Erythroblast (primary cell): Measurements from ENCODE around the gene INIP.

ENCODE experiments used
- GATA1 ChIP-seq: IDR thresholded peaks from 2 replicates; pipeline ENCODE4 v1.6.1; 2011; ENCODE audit warnings: low read depth, mild to moderate bottlenecking, control low read depth, low read length, moderate library complexity
- POLR2A ChIP-seq: IDR thresholded peaks from 2 replicates; pipeline ENCODE4 v1.6.1; 2011; ENCODE audit warnings: mild to moderate bottlenecking, low read length

GRCh38 chr9:112640311-112640710, 77.6 kb downstream of the INIP start:
- TF ChIP-seq POLR2A = no peak
- TF ChIP-seq GATA1 = no peak
